H1 (cell line): ENCODE data around the gene E2F8. TPM values are rescaled to one million over a fixed set of nuclear protein-coding genes. Genes with fewer than 3 reads are reported as not detected.

Experiments
- CTCF ChIA-PET: fragments of 300-600 bp; sonication (Branson Sonifier 250); formaldehyde crosslinking; loops from one replicate; lab custom pipeline; 2021; ENCODE audit not compliant: partially characterized antibody; lab: Charles Lee
- POLR2A ChIA-PET: fragments of 300-600 bp; sonication (Branson Sonifier 250); formaldehyde crosslinking; loops from one replicate; lab custom pipeline; 2021; ENCODE audit warnings: inconsistent platforms; ENCODE audit not compliant: partially characterized antibody; lab: Charles Lee
- DNase-seq, 2 experiments: peaks; one replicate each; pipeline versions ENCODE4 v3.0.0 to v3.0.0-alpha.2; 2010 to 2022; ENCODE audit warnings: low spot score in 2 of 2, low read depth in 1 of 2, mixed read lengths in 1 of 2
- FAIRE-seq: peaks from 2 replicates; lab custom pipeline; 2011; peaks lifted over from hg19 to GRCh38; lab: Jason Lieb, UNC
- H2AFZ ChIP-seq: 2 replicates; pipeline ENCODE4 v1.8.1; 2012; ENCODE audit warnings: low read length, inconsistent platforms
- H2AK5ac ChIP-seq: 2 replicates; pipeline ENCODE4 v1.6.1; 2013; ENCODE audit warnings: low read depth, low read length
- H2BK120ac ChIP-seq: replicated peaks from 2 replicates; pipeline ENCODE3; 2013; ENCODE audit warnings: low read depth, low read length, inconsistent platforms
- H2BK12ac ChIP-seq: 2 replicates; pipeline ENCODE4 v1.6.1; 2013; ENCODE audit warnings: low read depth, low read length
- H2BK15ac ChIP-seq: 2 replicates; pipeline ENCODE4 v1.6.1; 2013; ENCODE audit warnings: low read length
- H2BK20ac ChIP-seq: 2 replicates; pipeline ENCODE4 v1.6.1; 2013; ENCODE audit warnings: low read length
- H2BK5ac ChIP-seq: 2 replicates; pipeline ENCODE4 v1.6.1; 2013; ENCODE audit warnings: low read depth, low read length
- H3K14ac ChIP-seq: 2 replicates; pipeline ENCODE4 v1.6.1; 2013; ENCODE audit warnings: inconsistent platforms; ENCODE audit not compliant: insufficient read length
- H3K18ac ChIP-seq: 2 replicates; pipeline ENCODE4 v1.6.1; 2013; ENCODE audit warnings: low read length; ENCODE audit errors: extremely low read depth
- H3K23ac ChIP-seq: 2 replicates; pipeline ENCODE4 v1.6.1; 2013; ENCODE audit warnings: inconsistent platforms; ENCODE audit not compliant: insufficient read length
- H3K23me2 ChIP-seq: 2 replicates; pipeline ENCODE4 v1.6.1; 2013; ENCODE audit warnings: low read depth, low read length
- H3K27ac ChIP-seq: 2 replicates; pipeline ENCODE4 v1.6.1; 2011; ENCODE audit warnings: low read depth, low read length, inconsistent platforms
- H3K27me3 ChIP-seq, 4 experiments: replicated peaks in 1 of 4; 1 replicate in 1 of 4; 2 replicates in 3 of 4; pipeline versions ENCODE4 v1.6.1 to v1.8.1; 2011 to 2013; ENCODE audit warnings: low read length in 3 of 4, mild to moderate bottlenecking in 3 of 4, inconsistent platforms in 2 of 4, mixed read lengths in 2 of 4, moderate library complexity in 1 of 4; ENCODE audit not compliant: control insufficient read depth in 3 of 4, insufficient read depth in 3 of 4; ENCODE audit errors: extremely low read depth in 1 of 4
- H3K36me3 ChIP-seq, 4 experiments: 2 replicates each; pipeline versions ENCODE4 v1.6.1 to v1.8.1; 2011 to 2013; ENCODE audit warnings: mild to moderate bottlenecking in 4 of 4, low read length in 3 of 4, moderate library complexity in 2 of 4, control low read depth in 1 of 4, inconsistent platforms in 1 of 4; ENCODE audit not compliant: insufficient read depth in 4 of 4, control insufficient read depth in 2 of 4
- H3K4ac ChIP-seq: replicated peaks from 2 replicates; pipeline ENCODE3; 2013; ENCODE audit warnings: low read length, low read depth, mixed read lengths, inconsistent platforms; ENCODE audit not compliant: insufficient read length
- H3K4me1 ChIP-seq, 4 experiments: replicated peaks in 1 of 4; 1 replicate in 1 of 4; 2 replicates in 3 of 4; pipeline versions ENCODE4 v1.6.1 to v1.8.1; 2011 to 2013; ENCODE audit warnings: low read length in 3 of 4, inconsistent platforms in 2 of 4, mixed read lengths in 1 of 4; ENCODE audit not compliant: insufficient read depth in 4 of 4, control insufficient read depth in 3 of 4
- H3K4me2 ChIP-seq, 2 experiments: 2 replicates each; pipeline versions ENCODE4 v1.6.1 to v1.8.1; 2011 to 2013; ENCODE audit warnings: low read depth in 2 of 2, low read length in 2 of 2, control low read depth in 1 of 2, inconsistent platforms in 1 of 2, mild to moderate bottlenecking in 1 of 2; ENCODE audit not compliant: insufficient read depth in 1 of 2
- H3K4me3 ChIP-seq, 4 experiments: fragments of 200-600, 300-600 bp in 1 of 4; sonication (generic), shearing (Covaris generic), sonication (Bioruptor Twin) in 1 of 4; 2 replicates each; pipeline versions ENCODE4 v1.5.1 to v1.8.1; 2011 to 2016; ENCODE audit warnings: low read length in 4 of 4, low read depth in 3 of 4, control low read depth in 2 of 4, inconsistent platforms in 2 of 4, mild to moderate bottlenecking in 2 of 4, mixed read lengths in 1 of 4, moderate library complexity in 1 of 4; ENCODE audit not compliant: insufficient read depth in 2 of 4; ENCODE audit errors: extremely low read depth in 1 of 4
- H3K56ac ChIP-seq: replicated peaks from 2 replicates; pipeline ENCODE3; 2013; ENCODE audit warnings: low read depth, mild to moderate bottlenecking, mixed read lengths, low read length, inconsistent platforms; ENCODE audit not compliant: insufficient read length
- H3K79me1 ChIP-seq: 2 replicates; pipeline ENCODE4 v1.6.1; 2013; ENCODE audit warnings: low read depth, low read length, control low read depth
- H3K79me2 ChIP-seq, 2 experiments: 2 replicates each; pipeline versions ENCODE4 v1.6.1 to v1.8.1; 2012 to 2013; ENCODE audit warnings: low read length in 2 of 2, mild to moderate bottlenecking in 2 of 2, inconsistent platforms in 1 of 2; ENCODE audit not compliant: insufficient read depth in 2 of 2, control insufficient read depth in 1 of 2
- H3K9ac ChIP-seq, 4 experiments: replicated peaks in 1 of 4; 1 replicate in 1 of 4; 2 replicates in 3 of 4; pipeline versions ENCODE4 v1.6.1 to v1.8.1; 2011 to 2013; ENCODE audit warnings: low read depth in 3 of 4, low read length in 3 of 4, control low read depth in 2 of 4, mild to moderate bottlenecking in 2 of 4, moderate library complexity in 2 of 4, inconsistent platforms in 1 of 4; ENCODE audit errors: extremely low read depth in 1 of 4
- H3K9me3 ChIP-seq, 2 experiments: 2 replicates each; pipeline versions ENCODE4 v1.6.1 to v1.8.1; 2012 to 2013; ENCODE audit warnings: mild to moderate bottlenecking in 2 of 2, moderate library complexity in 2 of 2, control low read depth in 1 of 2, inconsistent platforms in 1 of 2, low read depth in 1 of 2, low read length in 1 of 2, mixed read lengths in 1 of 2; ENCODE audit not compliant: insufficient read depth in 2 of 2
- H4K20me1 ChIP-seq, 2 experiments: replicated peaks in 1 of 2; 2 replicates each; pipeline versions ENCODE3 to v1.8.1; 2011 to 2013; ENCODE audit warnings: inconsistent platforms in 2 of 2, low read length in 2 of 2, mild to moderate bottlenecking in 1 of 2; ENCODE audit not compliant: insufficient read depth in 2 of 2, control insufficient read depth in 1 of 2
- H4K5ac ChIP-seq: 2 replicates; pipeline ENCODE4 v1.6.1; 2013; ENCODE audit warnings: low read length, low read depth, mixed read lengths, inconsistent platforms; ENCODE audit not compliant: insufficient read length
- H4K8ac ChIP-seq: 2 replicates; pipeline ENCODE4 v1.8.0; 2013; ENCODE audit warnings: mild to moderate bottlenecking, moderate library complexity, low read length, inconsistent platforms; ENCODE audit not compliant: insufficient read depth; ENCODE audit errors: extremely low read depth
- H4K91ac ChIP-seq: replicated peaks from 2 replicates; pipeline ENCODE3; 2013; ENCODE audit warnings: low read length, mixed read lengths, inconsistent platforms; ENCODE audit not compliant: insufficient read length
- GTF2F1 ChIP-seq: IDR thresholded peaks from 2 replicates; pipeline ENCODE4 v1.6.1; 2012; ENCODE audit warnings: low read depth, low read length, improper control_type of control experiment, borderline replicate concordance
- KDM5A ChIP-seq: fragments of 200-600 bp; IDR thresholded peaks from 2 replicates; pipeline ENCODE4 v1.7.1; 2012; ENCODE audit warnings: mild to moderate bottlenecking, low read length, inconsistent platforms, mixed read lengths
- POLR2AphosphoS5 ChIP-seq: IDR thresholded peaks from 2 replicates; pipeline ENCODE4 v1.6.1; 2011; ENCODE audit warnings: low read depth, low read length
- SAP30 ChIP-seq: fragments of 300-600 bp; sonication (generic); IDR thresholded peaks from 2 replicates; pipeline ENCODE4 v1.7.1; 2012; ENCODE audit warnings: low read length, moderate library complexity, mild to moderate bottlenecking, inconsistent platforms; ENCODE audit not compliant: insufficient read depth, insufficient replicate concordance
- SP2 ChIP-seq: IDR thresholded peaks from 2 replicates; pipeline ENCODE4 v1.6.1; 2012; ENCODE audit warnings: mild to moderate bottlenecking, low read length, inconsistent platforms
- SUZ12 ChIP-seq: fragments of 200-600 bp; sonication (generic); IDR thresholded peaks from 2 replicates; pipeline ENCODE4 v1.6.1; 2012; ENCODE audit warnings: mild to moderate bottlenecking, inconsistent platforms, low read length, moderate library complexity, mixed read lengths
- WGBS, 2 experiments: shearing (Covaris generic) in 1 of 2; methylation state at CpG; one replicate each; pipeline versions ENCODE4 v1.1.6 to v1.1.7; 2013 to 2015; ENCODE audit warnings: low lambda C conversion rate in 2 of 2, mixed read lengths in 2 of 2, inconsistent platforms in 1 of 2, low coverage in 1 of 2, missing lambda C conversion rate in 1 of 2; ENCODE audit not compliant: insufficient replicate concordance in 2 of 2, insufficient coverage in 1 of 2, insufficient read length in 1 of 2; ENCODE audit errors: extremely low coverage in 1 of 2, missing lambda C conversion rate in 1 of 2; 5-methylcytosine and 5-hydroxymethylcytosine counted together
- polyA plus RNA-seq, 7 experiments: library from polyadenylated mRNA; depleted of rRNA in 3 of 7; stranded (reverse) in 5 of 7; unstranded in 2 of 7; fragments of >200 nt in 5 of 7; fragments of 200-250 nt in 2 of 7; gene quantifications; 1 replicate in 5 of 7; 2 replicates in 1 of 7; 4 replicates in 1 of 7; pipeline versions ENCODE4 v1.2.1 to v1.2.3, GENCODE V29; 2011 to 2013; ENCODE audit warnings: missing spikeins in 2 of 7, mixed read lengths in 2 of 7
- total RNA-seq: library from RNA; stranded (reverse); fragmentation: NEBNext Ultra II Directional; extraction: Animal tissue kit (Norgen Biotek cat#: 25700); gene quantifications from 2 replicates; pipeline ENCODE4 v1.2.1, GENCODE V29; 2021

Gene E2F8
- total and polyA plus RNA-seq, 2 of the 8 experiments (the other 6 are each of a cell fraction or from before 2014, with no cell fraction given), result 5.4 to 11.4 TPM

GRCh38 chr11:19201737-19202605, 38.8 kb downstream of the E2F8 start, which contains the start of gene CSRP3:
CSRP3 (minus strand) TSS chr11:19201983; CDS start chr11:19192448, 9,535 bp downstream.
- H3K79me1 ChIP-seq, result no peaks in the 10 kb centered on the region
- H3K4me1 ChIP-seq, result no peaks in the 10 kb centered on the region
- DNase-seq, result no peak
- H3K56ac ChIP-seq, result no peak within 1 kb of the TSS
- no peak within 1 kb of the TSS for H2BK20ac ChIP-seq
- 0 out of 2 replicates have a peak, but pooled peaks cover 3% of the 10 kb centered on the region for H3K23me2 ChIP-seq
- no peak within 1 kb of the TSS for H2BK12ac ChIP-seq
- POLR2A ChIA-PET, result interaction anchor here (1.2 kb wide), 1 partner anchor 31 kb away, joined by 3 read pairs; no protein-coding TSS in a partner anchor
- H3K4me3 ChIP-seq, result no peak within 1 kb of the TSS
- no peak within 1 kb of the TSS for H3K18ac ChIP-seq
- H3K27me3 ChIP-seq, result no peaks in the 10 kb centered on the region
- WGBS, 2 experiments, result 90% methylated on average over 7 of the region's 7 CpGs; no CpG with 5 or more reads in 1 of the 2 experiments
- H3K23ac ChIP-seq, result no peak within 1 kb of the TSS
- no peak within 1 kb of the TSS for H3K27ac ChIP-seq
- H2BK5ac ChIP-seq, result no peak within 1 kb of the TSS
- H4K20me1 ChIP-seq, result no peaks in the 10 kb centered on the region
- no peak within 1 kb of the TSS for H2AFZ ChIP-seq
- H3K9me3 ChIP-seq, result 0 out of 4 replicates have a peak, but pooled peaks cover 0 to 3% of the 10 kb centered on the region in 2 experiments
- H3K14ac ChIP-seq, result no peak within 1 kb of the TSS
- H3K4ac ChIP-seq, result no peak within 1 kb of the TSS
- H3K79me2 ChIP-seq, result no peaks in the 10 kb centered on the region
- H4K8ac ChIP-seq, result no peak within 1 kb of the TSS
- no peak within 1 kb of the TSS for H4K91ac ChIP-seq
- no peaks in the 10 kb centered on the region for H3K36me3 ChIP-seq
- no peak within 1 kb of the TSS for H2BK15ac ChIP-seq
- H3K9ac ChIP-seq, result no peak within 1 kb of the TSS
- FAIRE-seq, result no peak
- no peak within 1 kb of the TSS for H2BK120ac ChIP-seq
- H4K5ac ChIP-seq, result no peak within 1 kb of the TSS
- CTCF ChIA-PET, result interaction anchor here (0.6 kb wide), 1 partner anchor 356 kb away, joined by 3 read pairs; no protein-coding TSS in a partner anchor
- no peak within 1 kb of the TSS for H3K4me2 ChIP-seq
- H2AK5ac ChIP-seq, result no peak within 1 kb of the TSS
- TF ChIP-seq KDM5A (no peak), SP2 (no peak), GTF2F1 (no peak), SAP30 (no peak), POLR2AphosphoS5 (no peak), SUZ12 (no peak)
